ENCODE results near the gene RNLS.

RNLS gene

DNA sequence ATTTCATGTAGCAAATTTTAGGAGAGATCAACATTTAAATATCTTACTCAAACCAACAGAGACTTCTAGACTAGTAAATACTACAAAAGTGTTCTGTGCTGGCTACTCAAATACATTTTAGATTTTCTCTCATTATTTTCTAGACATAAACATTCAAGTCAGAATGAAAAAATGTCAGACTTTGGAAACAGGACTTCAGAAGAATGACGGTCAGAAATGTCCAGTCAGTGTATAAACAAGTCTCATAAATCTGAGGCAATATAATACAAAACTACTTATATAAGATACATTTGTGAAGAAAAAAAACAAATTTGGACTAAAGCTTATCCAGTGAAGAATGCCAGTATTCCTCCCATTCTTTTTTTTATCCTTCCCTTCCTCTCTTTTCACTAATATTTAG is 25.9 kb downstream of the RNLS start:
- no peak overlapping the region for H3K4me3 ChIP-seq (ENCODE audit: control insufficient read depth, low read depth, low read length)
- TF ChIP-seq, protein P1, sequence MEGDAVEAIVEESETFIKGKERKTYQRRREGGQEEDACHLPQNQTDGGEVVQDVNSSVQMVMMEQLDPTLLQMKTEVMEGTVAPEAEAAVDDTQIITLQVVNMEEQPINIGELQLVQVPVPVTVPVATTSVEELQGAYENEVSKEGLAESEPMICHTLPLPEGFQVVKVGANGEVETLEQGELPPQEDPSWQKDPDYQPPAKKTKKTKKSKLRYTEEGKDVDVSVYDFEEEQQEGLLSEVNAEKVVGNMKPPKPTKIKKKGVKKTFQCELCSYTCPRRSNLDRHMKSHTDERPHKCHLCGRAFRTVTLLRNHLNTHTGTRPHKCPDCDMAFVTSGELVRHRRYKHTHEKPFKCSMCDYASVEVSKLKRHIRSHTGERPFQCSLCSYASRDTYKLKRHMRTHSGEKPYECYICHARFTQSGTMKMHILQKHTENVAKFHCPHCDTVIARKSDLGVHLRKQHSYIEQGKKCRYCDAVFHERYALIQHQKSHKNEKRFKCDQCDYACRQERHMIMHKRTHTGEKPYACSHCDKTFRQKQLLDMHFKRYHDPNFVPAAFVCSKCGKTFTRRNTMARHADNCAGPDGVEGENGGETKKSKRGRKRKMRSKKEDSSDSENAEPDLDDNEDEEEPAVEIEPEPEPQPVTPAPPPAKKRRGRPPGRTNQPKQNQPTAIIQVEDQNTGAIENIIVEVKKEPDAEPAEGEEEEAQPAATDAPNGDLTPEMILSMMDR (IDR thresholded peaks at IDR 0.05; ENCODE audit: control insufficient read depth, insufficient read depth, low read depth, low read length, missing control alignments): no peak
- DNase-seq (ENCODE audit: low read depth): no peak

DNA sequence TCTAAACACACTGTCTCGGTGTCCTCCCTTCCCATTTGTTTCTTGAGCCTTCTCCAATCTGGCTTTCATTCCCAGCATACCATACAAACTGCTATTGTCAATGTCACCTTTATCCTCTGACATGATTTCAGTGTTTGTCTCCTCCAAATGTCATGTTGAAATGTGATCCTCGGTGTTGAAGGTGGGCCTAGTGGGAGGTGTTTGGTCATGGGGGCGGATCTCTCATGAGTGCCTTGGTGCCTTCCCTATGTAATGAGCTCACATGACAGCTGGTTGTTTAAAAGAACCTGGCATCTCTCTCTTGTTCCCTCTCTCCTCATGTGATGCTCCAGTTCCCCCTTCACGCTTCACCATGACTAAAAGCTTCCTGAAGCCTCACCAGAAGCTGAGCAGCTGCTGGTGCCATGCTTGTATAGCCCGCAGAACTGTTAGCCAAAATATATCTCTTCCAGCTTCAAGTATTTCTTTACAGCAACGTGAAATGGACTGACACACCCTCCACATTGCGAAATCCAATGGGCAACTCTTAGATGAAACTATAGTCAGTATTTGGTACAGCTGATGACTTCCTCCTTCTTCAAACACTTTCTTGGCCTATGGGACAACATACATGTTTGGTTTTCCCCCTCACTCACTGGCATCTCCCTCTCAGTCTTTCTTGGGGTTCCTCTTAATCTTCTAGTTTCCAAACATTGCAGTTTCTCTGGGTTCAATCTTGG is 27.8 kb downstream of the RNLS start:
- no peak overlapping the region for H3K4me3 ChIP-seq (ENCODE audit: control insufficient read depth, low read depth, low read length)
- TF ChIP-seq, protein P1 (IDR thresholded peaks at IDR 0.05; ENCODE audit: control insufficient read depth, insufficient read depth, low read depth, low read length, missing control alignments): no peak
- no peak for DNase-seq (ENCODE audit: low read depth)

DNA sequence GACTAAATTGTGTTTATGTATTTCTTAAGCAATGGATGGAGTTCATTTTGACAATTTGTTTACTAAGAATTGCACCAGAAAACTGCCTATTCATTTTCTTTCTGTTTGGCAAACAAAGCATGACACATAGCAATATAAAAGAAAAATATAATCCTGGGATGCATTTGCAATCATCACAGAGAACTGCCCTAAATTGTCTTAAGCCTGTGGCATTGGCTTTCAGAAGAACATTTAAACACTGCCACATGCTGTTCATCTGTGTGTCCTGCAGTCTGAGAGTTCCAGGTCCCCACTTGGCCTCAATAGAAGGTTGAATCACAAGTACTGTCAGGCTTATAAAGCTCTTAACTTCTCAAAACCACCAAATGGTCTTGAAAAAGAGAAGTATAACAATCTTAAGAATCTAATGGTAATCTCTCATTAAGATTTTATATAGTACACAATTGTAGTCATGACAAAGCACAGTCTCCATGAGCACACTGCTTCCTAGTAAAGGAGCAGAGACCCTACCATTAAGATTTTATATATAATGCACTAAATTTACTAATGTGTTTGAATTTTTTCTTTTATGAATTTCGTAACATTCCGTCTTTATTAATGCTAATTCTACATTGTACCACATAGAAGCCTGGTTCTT is 29.9 kb downstream of the RNLS start:
- peak; percentile 82 for DNase-seq (ENCODE audit: low read depth)
- H3K4me3 ChIP-seq (ENCODE audit: control insufficient read depth, low read depth, low read length): no peak overlapping the region
- TF ChIP-seq, protein P1 (IDR thresholded peaks at IDR 0.05; ENCODE audit: control insufficient read depth, insufficient read depth, low read depth, low read length, missing control alignments): peak; percentile 79

DNA sequence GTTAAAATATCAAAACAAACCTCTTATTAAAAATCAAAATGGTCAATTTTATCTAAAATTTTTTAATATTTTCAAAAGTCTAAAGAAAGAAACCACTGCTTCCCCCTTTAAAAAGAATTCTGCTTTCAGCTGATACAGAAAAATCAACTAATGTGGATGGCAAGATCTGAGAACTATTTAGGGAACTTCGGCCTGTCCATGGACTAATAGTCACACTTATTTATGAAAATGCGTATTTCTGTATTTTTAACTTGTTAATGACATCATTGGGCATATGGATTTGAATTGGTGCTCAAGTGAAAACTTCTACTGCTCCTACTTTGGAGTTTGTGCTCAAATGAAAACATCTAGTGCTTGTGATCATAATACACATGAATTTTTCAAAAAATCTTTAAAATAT is 31.9 kb downstream of the RNLS start:
- H3K4me3 ChIP-seq (ENCODE audit: control insufficient read depth, low read depth, low read length): no peak overlapping the region
- no peak for DNase-seq (ENCODE audit: low read depth)

DNA sequence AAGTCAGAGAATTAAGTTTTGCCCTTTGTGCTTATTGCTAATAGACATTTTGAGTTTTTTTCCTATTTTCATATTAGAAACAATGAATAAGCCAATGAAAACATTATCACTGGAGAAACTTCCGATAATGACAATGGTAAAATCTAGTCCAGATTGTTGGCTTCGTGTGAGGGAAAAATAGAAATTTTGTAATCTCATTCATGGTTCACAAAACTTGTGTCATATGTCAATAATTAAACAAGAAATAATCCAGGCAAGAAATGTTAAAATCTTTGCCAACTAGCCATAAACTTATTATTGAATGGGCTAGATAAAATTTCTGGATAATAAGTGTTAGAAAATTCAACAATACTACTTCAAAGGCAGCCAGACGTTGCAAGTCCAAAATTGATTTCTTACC is 36.6 kb downstream of the RNLS start:
- TF ChIP-seq, protein P1 (IDR thresholded peaks at IDR 0.05; ENCODE audit: control insufficient read depth, insufficient read depth, low read depth, low read length, missing control alignments): no peak
- H3K4me3 ChIP-seq (ENCODE audit: control insufficient read depth, low read depth, low read length): no peak overlapping the region
- no peak for DNase-seq (ENCODE audit: low read depth)

More for the DNA sequence above, 31.9 kb downstream of the RNLS start:
- TF ChIP-seq, protein P1 (IDR thresholded peaks at IDR 0.05; ENCODE audit: control insufficient read depth, insufficient read depth, low read depth, low read length, missing control alignments): no peak

DNA sequence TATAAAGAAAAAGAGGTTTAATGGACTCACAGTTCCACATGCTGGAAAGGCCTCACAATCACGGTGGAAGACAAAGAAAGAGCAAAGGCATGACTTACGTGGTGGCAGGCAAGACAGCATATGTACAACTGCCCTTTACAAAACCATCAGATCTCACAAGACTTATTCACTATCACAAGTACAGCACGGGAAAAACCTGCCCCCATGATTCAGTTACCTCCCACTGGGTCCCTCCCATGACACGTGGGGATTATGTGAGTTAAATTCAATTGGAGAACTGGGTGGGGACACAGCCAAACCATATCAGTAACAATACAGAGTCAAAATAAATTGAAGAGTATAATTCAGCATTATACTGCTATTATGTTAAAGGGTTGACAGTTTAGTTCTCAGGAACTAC is 37.8 kb downstream of the RNLS start:
- DNase-seq (ENCODE audit: low read depth): no peak
- H3K4me3 ChIP-seq (ENCODE audit: control insufficient read depth, low read depth, low read length): no peak overlapping the region
- TF ChIP-seq, protein P1 (IDR thresholded peaks at IDR 0.05; ENCODE audit: control insufficient read depth, insufficient read depth, low read depth, low read length, missing control alignments): no peak

Data from AG09309 (cell line).